ENCODE measurements around the gene CNIH2.

GRCh38 chr11:66313321-66314185 lies 35.6 kb downstream of the CNIH2 start:
- TF ChIP-seq EZH2 (IDR thresholded peaks at IDR 0.05; ENCODE audit: borderline replicate concordance, insufficient read depth, low read depth, low read length, poor library complexity, severe bottlenecking) (no peak), CTCF (IDR thresholded peaks at IDR 0.05) (no peak)
